ENCODE measurements around the gene PPFIA2. TPM values are rescaled to one million over a fixed set of nuclear protein-coding genes. Genes with fewer than 3 reads are reported as not detected.

Gene PPFIA2
- total RNA-seq, 1 donor from 2014 or later: 1.1 TPM

DNA sequence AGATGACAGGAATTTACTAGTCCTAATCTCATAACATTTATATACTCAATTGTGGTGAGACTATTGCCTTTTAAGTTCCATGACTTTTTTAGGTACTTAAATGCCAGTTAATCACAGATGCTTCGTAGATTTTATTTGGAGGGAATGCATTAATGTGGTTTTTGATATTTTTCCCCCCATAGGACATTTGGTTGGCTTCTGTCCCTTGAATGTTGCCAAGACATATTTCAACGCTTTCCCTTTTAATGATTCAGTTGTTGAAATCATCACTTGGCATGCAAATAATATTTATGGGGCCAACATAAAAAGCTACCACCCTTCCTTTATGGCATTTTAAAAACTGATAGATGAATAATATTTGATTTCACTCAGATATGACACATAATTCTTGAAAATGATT, 509.2 kb downstream of the PPFIA2 start:
- H3K9me3 Mint-ChIP-seq: no peaks in the 10 kb centered on the region
- H3K4me3 Mint-ChIP-seq: no peak overlapping the region
- peaks cover 8% of the 10 kb centered on the region for H3K4me1 Mint-ChIP-seq
- H3K36me3 Mint-ChIP-seq: peaks cover 5% of the 10 kb centered on the region
- H3K27ac Mint-ChIP-seq: no peak overlapping the region
- H3K27me3 Mint-ChIP-seq (ENCODE audit: low read depth): no peaks in the 10 kb centered on the region
- no peak for DNase-seq (ENCODE audit: low spot score in 2 of 2, unreplicated experiment in 2 of 2)
- TF ChIP-seq, protein P1, sequence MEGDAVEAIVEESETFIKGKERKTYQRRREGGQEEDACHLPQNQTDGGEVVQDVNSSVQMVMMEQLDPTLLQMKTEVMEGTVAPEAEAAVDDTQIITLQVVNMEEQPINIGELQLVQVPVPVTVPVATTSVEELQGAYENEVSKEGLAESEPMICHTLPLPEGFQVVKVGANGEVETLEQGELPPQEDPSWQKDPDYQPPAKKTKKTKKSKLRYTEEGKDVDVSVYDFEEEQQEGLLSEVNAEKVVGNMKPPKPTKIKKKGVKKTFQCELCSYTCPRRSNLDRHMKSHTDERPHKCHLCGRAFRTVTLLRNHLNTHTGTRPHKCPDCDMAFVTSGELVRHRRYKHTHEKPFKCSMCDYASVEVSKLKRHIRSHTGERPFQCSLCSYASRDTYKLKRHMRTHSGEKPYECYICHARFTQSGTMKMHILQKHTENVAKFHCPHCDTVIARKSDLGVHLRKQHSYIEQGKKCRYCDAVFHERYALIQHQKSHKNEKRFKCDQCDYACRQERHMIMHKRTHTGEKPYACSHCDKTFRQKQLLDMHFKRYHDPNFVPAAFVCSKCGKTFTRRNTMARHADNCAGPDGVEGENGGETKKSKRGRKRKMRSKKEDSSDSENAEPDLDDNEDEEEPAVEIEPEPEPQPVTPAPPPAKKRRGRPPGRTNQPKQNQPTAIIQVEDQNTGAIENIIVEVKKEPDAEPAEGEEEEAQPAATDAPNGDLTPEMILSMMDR (IDR thresholded peaks at IDR 0.05; ENCODE audit: unreplicated experiment): no peak

GRCh38 chr12:81245907-81246570, 513.1 kb downstream of the PPFIA2 start:
- H3K27ac Mint-ChIP-seq: peak overlapping the region; percentile 57
- H3K27me3 Mint-ChIP-seq (ENCODE audit: low read depth): no peaks in the 10 kb centered on the region
- H3K4me1 Mint-ChIP-seq: peaks cover 8% of the 10 kb centered on the region
- TF ChIP-seq, protein P1 (IDR thresholded peaks at IDR 0.05; ENCODE audit: unreplicated experiment): no peak
- H3K9me3 Mint-ChIP-seq: peaks cover 13% of the 10 kb centered on the region
- H3K36me3 Mint-ChIP-seq: peaks cover 18% of the 10 kb centered on the region
- DNase-seq (ENCODE audit: low spot score in 2 of 2, unreplicated experiment in 2 of 2): no peak
- H3K4me3 Mint-ChIP-seq: no peak overlapping the region

- H3K27me3 Mint-ChIP-seq (ENCODE audit: low read depth): no peaks in the 10 kb centered on the region
- peaks cover 14% of the 10 kb centered on the region for H3K9me3 Mint-ChIP-seq
- no peak for DNase-seq (ENCODE audit: low spot score in 2 of 2, unreplicated experiment in 2 of 2)
- H3K36me3 Mint-ChIP-seq: peaks cover 18% of the 10 kb centered on the region
- TF ChIP-seq, protein P1 (IDR thresholded peaks at IDR 0.05; ENCODE audit: unreplicated experiment): no peak
- H3K4me1 Mint-ChIP-seq: peaks cover 8% of the 10 kb centered on the region
- peak overlapping the region; percentile 57 for H3K27ac Mint-ChIP-seq
- H3K4me3 Mint-ChIP-seq: no peak overlapping the region
Measured at GRCh38 chr12:81245458-81245857, 513.7 kb downstream of the PPFIA2 start.

DNA sequence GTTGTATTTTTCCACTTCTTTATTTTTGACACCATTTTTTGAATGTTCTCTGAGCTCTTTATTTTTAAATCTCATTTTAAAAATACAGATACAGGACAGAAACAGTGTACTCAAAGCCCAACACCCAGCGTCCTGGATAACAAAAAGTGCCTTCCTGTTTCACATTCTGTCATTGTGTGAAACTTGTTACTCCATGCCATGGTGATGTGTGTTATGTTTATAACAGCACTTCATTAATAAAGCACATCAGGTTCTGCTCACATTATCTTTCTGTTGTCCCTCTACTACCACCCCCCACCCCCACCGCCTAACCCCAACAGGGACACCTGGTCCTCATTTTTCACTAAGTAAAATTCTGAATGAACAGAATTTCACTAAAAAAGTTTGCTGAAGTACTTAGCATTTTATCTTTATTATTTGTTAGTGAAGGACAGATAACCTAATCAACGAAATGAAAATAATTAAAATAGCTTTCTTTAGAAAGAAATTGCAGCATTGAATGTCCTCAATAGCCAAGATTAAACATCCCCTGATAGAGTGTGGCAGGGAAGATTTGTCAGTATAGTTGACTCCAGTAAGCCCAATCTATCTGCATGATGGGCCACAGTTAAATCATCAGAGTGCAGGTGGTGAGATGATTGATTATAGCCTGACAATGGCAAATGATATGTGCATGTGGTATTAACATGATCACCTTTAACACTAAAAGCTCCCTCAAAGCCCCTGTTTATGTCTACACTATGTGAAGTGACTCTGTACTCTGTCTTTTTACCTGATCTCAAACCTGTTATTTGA, 527.4 kb downstream of the PPFIA2 start:
- H3K36me3 Mint-ChIP-seq: no peaks in the 10 kb centered on the region

DNA sequence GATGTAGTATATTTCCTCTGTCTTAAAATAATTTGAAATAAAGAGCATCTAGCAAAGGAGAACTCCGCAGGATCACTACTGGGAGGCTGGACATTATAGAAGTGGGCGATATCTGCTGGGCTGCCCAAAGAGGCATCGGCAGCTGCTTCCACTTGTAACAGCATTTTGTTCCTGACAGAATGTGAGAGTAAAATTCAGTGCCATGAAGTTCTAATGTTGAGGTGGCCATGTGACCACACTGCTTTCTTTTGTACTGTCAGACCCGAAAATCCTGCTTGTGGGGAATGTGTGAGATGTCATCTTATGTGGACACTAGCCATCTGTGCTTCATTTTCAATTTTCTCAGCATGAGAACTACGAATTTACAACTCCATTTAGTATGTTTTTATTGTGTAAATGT, 529.4 kb downstream of the PPFIA2 start:
- H3K4me1 Mint-ChIP-seq: peaks cover 19% of the 10 kb centered on the region
- no peak for DNase-seq (ENCODE audit: low spot score in 2 of 2, unreplicated experiment in 2 of 2)
- no peak overlapping the region for H3K27ac Mint-ChIP-seq
- H3K4me3 Mint-ChIP-seq: no peak overlapping the region
- no peaks in the 10 kb centered on the region for H3K27me3 Mint-ChIP-seq (ENCODE audit: low read depth)
- no peaks in the 10 kb centered on the region for H3K36me3 Mint-ChIP-seq
- H3K9me3 Mint-ChIP-seq: no peaks in the 10 kb centered on the region
- TF ChIP-seq, protein P1 (IDR thresholded peaks at IDR 0.05; ENCODE audit: unreplicated experiment): no peak

More for the DNA sequence above, 527.4 kb downstream of the PPFIA2 start:
- Mint-ChIP-seq H3K4me3 (no peak overlapping the region), H3K9me3 (no peaks in the 10 kb centered on the region), H3K27ac (no peak overlapping the region), H3K4me1 (peaks cover 19% of the 10 kb centered on the region), H3K27me3 (ENCODE audit: low read depth) (no peaks in the 10 kb centered on the region)
- no peak for DNase-seq (ENCODE audit: low spot score in 2 of 2, unreplicated experiment in 2 of 2)
- TF ChIP-seq, protein P1 (IDR thresholded peaks at IDR 0.05; ENCODE audit: unreplicated experiment): no peak

All from mesothelial cell of epicardium (in vitro differentiated cells).